HG03469 (cell line): Measurements from ENCODE around the gene RPS15A.

ENCODE experiments used
- ATAC-seq: cut with Tn5 transposase; IDR thresholded peaks from one replicate; pipeline ENCODE4 v1.9.1; 2021; ENCODE audit warnings: mild to moderate bottlenecking, moderate library complexity, moderate number of reproducible peaks; ENCODE audit not compliant: unreplicated experiment

Gene RPS15A

DNA sequence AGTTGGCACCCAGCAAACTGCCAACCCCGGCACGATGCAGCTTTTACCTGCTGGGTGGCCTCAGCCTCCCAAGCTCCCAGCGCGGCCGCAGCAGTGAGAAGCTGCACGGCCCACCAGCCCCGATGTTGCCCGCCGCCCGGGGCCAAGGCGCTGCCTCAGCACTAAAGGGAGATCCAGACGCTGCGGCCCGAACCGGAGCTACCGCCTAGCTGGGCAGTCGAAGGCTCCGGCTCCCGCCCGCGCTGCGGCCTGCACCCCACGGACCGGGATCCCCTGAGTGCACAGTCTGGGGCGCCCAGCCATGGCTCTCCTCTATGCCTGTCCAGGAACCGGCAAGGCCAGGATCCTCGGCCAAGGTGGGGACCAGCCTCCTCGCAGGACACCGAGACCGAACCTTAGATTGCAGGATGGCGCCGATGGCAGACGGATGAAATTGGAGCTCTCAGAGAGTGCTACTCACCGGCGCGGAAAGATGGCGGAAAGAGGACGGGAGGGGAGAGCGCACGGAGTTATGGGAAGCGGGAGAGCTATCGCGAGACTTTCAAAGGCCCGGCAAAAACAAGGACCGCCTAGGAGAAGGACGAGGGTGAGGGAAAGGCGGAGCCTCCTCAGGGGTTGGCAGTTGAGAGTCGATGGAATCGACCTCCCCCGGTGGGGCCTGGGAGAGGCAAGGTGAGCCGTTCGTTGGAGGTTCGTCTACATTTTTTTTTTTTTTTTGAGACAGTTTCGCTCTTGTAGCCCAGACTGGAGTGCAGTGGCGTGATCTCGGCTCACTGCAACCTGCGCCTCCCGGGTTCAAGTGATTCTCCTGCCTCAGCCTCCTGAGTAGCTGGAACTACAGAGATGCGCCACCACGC lies at the start of gene RPS15A:
Gene RPS15A, minus strand, starts transcription at position 485 of the 857 bp plus-strand sequence. CDS start 1,221 bp downstream, outside the sequence.
- peak; percentile 70 for ATAC-seq

DNA sequence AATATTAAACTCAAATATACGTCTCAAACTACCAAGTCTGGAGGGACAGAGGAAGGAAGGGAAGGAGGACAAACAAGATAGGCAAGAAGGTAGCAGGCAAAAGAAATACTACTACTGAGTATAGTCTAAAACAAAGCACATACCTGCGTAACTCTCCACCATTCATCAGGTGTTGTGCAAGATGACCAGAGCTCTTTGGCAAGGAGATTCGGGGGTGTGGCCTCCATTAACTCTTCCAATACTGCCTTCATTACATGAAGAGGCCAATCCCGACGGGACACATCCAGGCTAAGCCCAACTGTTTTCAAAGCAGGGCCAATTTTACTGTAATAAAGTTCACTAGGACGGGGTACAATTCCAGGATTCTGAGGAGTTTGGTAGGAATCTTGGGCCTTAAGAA lies 49.4 kb upstream of the RPS15A start:
- no peak for ATAC-seq

DNA sequence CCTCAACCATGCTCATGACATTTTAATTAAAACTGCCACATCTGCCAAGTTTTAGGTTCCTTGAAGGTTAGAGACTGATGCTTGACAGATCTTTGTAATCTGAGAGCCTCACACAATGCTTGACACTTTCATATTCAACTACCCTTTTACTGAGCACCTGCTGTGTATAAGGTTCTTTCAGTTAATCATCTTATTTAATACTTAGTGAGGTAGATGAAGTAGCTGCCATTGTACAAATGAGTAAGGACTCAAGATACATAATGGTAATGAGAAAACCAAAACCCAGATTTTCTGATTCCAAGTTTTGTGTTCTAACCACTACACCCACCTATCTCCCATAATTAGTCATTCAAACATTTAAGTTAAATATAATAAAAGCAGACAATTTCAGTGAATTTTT lies 46.6 kb upstream of the RPS15A start:
- ATAC-seq = no peak

DNA sequence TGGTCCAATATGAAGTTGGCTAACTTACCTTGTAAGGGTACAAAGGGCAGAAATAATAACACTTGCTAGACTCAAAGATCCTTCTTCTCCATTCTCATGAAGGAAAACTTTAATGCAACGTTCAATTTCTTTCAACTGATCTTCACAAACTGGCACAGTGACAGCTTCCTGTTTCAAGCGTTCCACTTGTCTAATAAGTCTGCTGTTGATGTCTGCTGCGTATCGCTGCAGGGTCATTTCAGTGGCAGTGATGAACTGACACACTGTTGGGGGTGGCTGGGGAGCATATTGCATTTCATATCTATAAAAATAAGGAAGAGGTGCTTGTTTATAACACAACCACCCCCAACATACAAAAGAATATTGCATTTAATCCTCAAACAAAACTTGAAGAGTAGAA lies 44.7 kb upstream of the RPS15A start:
- no peak for ATAC-seq

DNA sequence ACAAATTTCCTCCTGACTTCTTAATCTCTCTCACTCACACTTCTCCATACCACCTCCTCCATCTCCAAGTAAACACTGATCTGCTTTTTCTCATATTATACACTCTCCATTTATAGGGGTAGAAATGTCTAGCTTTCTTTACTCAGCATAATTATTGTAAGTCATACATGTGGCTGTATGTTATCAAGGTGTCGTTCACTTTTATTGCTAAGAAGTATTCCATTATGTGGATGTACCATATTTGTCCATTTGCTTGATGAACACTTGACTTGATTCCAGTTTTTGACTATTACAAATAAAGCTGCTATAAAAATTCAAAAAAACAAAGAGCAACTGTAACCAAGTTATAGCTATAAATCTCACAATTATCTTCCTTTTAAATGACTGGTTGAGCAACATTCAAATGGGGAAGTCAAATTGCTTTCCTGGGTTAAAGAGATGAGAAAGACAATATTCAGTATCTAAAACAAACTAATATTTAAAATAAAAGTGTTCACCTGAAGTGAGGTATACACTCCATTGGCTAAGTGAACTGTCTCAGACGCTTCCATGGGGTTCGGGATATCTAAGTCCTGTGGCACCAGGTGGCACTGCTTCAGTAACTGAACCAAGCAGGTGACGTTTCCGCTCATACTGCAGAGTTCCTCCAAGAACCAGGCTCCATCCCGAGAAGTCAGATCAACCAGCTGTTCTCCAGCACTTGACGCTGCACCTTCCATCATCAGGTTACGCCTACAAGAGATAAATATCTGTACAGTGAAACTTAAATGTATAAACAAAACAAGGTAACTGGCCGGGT lies 43.8 kb upstream of the RPS15A start:
- no peak for ATAC-seq

DNA sequence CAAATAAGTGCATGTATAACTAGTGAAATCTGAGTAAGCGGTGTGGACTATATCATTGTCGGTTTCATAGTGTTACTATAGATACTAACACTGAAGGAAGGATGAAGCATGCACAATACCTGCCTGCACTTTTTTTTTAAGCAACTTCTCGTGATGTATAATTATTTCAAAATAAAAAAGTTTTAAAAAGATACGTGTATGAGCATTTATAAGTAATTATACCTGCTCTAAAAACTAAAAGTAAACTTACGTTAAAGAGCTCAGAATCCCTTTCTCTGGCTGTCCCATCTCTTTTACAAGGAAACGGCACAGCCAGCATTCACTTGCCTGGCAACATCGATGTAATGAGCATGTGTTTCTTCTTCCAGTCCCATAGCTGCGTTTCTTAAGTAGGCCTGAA lies 42.5 kb upstream of the RPS15A start:
- ATAC-seq = no peak

DNA sequence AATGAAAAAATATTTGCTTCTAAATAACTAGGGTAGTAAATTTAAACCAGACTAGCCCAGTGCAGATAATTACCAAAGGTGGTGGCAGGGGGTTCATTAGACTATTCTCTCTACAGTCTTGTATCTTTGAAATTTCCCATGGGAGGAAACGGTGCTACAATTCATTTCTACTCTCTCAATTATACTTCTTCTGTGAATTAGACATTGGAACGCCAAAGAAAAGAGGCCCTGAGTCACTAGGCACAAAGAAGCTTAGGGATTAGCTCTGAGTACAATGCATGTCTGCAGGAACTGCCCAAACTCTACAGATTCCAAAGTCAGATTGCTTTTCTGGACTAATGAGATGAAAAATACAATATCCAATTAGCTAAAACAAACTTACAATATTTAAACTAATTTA lies 41.9 kb upstream of the RPS15A start:
- no peak for ATAC-seq

DNA sequence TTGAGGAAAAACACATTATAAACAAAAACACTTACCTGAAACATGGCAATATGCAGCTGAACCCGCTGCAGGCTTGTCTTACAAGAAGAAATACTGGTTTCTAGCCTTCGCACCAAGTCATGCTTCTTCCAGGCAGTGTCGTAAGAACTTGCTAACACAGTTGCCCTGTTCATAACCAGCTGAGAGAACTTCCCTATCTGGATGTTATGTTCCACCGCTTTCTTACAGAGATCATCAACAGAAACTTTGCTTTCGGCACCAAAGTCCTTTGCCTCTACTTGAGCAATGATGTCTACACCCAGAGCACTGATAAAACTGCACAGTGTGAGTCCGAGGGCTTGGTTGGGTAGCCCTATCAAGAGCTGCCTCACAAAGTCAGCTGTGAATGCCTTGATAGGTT lies 39.1 kb upstream of the RPS15A start:
- ATAC-seq = no peak

DNA sequence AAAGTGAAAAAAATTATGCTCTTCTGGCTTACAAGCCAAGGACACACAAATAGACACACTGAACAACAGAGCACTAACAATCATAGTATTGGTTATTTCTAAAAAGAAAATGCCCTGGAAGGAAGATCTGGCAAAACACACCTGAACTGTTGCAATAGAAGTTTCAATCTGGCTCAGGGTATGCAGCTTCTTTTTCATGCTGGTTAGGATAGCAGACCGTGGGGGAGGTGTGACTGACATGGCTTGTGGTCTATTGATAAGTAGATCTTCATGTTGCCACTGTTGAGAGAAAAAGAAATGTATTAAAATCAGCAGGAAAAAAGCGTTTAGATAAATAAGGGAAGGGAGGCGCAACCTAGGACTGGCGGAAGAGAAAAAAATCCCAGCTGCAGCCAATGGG lies 37.8 kb upstream of the RPS15A start:
- ATAC-seq = no peak

DNA sequence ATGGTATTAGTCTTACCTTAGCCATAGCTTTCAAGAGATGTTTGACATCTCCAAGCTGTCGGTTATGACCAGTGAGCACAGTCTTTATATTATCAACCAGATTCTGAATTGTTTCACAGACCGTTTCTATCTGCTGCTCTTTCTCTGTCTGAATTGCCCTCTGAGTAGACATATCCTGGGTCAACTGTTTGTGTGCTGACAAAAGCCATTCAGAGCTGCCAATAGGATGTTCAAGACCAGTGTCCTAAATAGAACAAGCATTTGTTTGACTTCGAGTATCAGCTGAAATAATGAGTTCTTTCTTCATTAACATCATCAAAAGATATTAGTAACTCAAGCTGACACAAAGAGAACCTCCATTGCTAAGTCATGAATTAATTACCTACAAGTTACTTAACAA lies 26.2 kb upstream of the RPS15A start:
- no peak for ATAC-seq

DNA sequence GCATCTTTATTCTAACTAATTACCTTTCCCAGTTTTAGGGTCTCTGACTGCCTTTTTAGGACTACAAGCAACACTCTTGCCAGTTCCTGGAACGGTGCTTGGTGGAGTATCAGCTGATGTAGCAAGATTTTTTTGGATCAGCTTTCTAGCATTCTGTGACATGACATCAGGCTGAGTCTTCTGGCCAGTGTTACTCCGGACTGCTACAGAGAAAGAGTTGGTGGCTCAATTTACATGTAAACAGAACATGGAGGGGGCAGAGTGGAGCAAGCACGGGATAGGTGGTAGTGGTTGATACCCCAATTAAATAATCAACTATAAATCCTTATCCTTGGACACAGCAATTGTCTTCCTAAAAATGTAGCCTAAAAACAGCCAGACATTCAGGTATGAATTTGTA lies 21.8 kb upstream of the RPS15A start:
- no peak for ATAC-seq

DNA sequence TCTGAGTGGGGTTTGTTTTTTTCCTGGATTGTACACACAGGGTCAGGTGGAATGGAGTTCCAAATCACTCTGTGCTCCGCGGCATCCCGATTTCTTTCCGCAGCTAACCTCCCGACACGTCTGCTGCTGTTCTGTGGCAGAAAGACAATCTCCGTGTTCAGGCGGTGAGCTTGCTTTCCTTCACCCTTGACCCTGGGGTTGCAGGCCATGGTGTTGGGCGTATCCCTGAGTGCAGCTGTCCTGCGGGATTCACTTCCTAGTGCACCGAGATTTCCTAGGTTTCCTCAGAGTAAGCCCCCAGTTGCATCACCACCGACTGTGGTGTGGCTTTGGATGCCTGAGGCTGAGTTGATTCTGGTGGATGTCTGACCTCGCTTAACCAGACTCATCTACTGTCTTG lies 19.0 kb upstream of the RPS15A start:
- no peak for ATAC-seq

DNA sequence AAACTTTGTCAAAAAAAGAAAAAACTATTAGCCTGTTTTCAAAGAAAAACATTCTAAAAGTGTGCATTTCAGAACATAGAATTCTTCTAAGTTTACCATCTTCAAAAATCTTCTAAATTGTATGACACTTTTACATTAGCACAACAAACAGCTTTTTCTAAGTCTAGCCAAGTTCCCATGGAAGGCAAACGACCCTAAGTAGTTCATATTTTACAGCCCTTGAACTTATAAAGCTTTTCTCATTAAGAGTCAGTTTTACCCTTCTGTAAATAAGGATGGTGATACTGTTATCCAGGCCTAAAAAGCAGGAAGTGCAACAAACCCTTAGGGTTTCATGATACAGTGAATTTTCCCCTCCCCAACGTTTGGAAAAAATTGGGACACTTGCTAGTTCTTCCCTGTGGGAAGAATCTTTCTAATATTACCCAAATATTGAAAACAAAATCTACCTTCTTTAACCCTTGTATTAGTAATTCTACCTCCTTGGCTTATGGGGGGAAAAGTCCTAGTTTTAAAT lies 15.2 kb upstream of the RPS15A start:
- ATAC-seq = no peak

DNA sequence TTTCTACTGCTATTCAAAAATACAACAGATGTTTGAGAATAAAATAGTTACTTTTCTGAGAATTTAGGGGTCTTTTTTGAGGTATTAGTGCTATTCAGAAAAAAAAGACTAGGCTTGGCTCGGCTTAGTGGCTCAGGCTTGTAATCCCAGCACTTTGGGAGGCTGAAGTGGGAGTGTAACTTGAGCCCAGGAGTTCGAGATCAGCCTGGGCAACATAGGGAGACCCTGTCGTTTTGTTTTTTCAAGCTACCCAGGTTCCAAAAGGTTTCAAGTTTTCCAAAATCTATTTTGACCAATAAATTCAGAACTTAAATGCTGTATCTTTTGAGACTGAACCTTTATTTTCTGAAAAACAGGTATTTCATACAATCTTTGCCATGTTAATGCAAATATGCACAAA lies 14.4 kb upstream of the RPS15A start:
- no peak for ATAC-seq

DNA sequence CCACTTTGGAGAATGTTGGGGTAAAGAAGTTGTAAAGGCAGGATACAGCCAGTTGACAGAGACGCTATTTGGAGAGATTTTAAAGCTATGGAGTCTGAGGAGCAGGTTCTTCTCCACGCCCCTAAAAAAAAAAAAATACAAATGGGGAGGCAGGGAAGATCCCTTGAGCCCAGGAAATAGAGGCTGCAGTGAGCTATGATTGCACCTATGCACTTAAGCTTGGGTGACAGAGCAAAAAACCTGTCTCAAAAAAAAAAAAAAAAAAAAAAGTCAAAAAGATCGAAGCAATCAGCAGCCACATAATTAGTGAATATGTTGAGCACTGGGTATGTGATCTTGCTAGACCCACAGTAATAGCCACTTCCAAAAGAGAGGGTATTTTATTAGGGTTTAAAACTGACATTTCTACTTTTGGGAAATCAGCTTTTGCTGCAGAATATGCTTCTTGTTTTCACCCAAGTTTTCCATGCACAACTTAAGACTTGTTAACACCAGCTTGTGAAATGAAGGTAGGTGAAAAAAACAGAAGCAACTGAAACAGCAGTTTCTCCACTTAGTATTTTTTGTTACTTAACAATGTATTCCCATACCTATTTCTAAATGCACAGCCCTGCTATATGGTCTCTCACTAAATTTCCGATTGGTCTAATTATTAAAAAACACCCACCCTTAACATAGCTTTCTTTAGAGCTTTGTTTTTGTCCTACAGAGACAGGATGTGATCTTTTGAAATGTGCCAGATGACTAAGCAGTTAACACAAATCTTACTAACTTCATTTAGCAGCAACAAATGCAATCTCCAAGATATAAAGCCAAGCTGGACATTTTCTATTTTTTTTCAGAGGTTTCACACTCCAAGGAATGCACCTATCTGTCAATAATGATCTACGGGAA lies 13.7 kb upstream of the RPS15A start:
- no peak for ATAC-seq

DNA sequence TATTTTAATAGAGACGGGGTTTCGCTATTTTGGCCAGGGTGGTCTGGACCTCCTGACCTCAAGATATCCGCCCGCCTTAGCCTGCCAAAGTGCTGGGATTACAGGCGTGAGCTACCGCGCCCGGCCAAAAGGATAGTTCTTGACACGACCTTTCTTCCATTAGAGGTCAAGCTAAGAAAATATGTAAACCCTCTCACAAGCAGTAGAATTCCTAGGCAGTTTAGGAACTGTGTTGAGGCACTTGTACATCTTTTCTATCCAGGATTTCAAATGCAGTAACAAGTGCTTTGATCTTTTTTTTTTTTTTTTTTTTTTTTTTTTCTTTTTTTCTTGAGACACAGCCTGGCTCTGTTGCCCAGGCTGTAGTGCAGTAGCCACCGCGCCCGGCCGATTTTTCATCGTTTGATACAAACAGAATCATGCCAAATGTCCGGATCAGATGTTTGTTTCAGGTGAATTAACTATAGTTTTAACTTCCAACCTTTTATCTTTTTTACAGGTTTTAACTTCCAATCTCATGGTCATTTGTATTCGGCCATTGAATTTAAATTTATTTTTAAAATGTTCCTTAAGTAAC lies 12.7 kb upstream of the RPS15A start:
- no peak for ATAC-seq

DNA sequence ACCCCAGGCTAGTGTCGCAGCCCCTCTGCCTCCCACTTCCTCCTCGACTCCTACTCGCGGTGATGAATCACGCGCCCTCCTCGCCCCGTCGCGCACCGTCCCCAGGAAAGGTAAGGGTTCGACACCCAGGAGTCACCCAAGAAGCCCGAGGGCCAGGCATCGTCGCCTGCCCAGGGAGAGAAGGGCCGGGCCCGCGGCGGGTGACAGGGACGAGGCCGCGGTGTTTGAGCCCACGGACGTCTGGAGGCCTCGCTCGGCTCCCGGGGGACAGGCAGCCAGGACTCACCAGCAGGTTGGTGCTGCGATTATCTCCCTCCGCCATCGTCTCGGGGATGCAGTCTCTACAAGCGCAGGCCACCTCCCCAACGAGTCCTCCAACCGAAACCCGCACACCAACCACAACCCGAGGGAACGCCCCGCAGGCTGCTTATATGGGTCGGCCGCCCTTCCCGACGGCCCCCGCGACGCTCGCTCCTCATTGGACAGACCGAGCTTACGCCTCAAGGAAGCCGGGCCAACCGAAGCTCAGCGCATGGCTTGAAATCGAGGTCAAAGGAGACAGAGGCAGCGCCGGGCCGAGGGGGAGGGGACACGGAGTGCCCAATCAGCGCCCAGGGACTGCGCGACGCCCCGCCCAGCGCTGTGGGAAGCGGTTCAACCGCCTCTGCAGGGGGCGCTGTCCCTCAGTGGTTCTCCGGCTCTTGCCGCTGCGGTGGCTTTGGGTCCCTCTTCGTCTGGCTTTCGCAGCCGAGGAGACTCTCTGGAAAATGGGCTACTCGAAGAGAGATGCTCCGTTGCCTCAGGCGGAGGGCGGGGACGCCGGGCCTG lies 11.2 kb upstream of the RPS15A start, which contains the start of gene ARL6IP1:
Gene ARL6IP1, minus strand, starts transcription at position 405 of the 828 bp plus-strand sequence. Its CDS starts 83 bp downstream, at position 322.
- peak; percentile 85 for ATAC-seq

DNA sequence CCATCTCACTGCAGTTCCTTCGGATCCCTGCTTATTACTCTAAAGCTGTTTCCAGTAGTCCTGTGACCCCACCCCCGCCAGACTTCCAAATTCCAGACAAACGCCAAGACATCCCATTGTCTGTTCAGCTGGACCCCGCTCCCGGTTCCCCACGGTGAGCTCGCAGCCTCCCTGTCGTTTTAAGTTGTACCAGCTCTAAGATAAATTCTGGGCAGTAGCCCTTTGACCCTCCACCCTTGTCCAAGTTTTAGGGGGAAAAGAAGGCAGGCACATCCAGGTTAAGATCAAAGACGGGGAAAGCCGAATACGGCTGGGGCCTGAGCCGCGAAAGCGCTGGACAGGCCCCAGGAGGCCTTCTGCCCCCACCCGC lies 10.6 kb upstream of the RPS15A start:
- ATAC-seq = no peak

DNA sequence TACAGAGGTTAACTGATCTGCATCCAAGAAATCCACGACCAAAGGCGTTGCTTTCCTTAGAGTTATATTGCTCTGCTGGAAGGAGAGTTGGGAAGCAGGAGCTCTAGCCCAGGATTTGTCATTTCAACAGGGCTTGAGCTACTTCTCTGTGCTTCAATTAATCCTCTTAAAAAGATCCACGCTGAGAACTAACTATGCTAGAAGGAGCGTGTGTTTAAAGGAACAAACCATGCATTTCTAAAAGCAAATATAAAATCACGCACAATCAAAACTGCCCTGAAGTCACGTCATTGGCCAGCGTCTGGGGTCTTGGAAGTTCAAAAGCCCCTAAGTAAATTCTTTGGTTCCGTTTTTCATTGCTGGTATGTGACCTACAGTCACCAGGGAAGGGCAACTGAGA lies 10.2 kb upstream of the RPS15A start:
- no peak for ATAC-seq

DNA sequence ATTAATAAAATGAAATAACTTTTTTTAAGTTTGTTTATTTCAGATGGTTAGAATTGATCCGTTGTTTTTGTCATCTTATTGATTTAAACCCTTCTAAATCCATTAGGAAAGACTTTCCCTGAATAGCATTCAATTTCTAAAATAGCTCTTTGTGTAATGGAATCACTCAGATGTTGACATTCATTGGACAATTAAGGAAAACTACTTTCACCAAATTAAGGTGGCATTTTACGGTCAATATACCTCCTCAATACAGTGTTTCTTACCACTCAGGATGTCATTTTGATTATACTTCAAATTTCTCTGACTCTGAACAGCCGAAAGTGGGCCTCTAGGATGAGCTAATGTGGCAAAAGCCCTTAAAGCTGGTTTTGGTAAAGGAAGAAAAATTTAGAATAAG lies 9.4 kb upstream of the RPS15A start:
- no peak for ATAC-seq
